GM18498 (cell line): ENCODE results near the gene BCL2L15.

Experiments used
- ATAC-seq: cut with Tn5 transposase; IDR thresholded peaks from one replicate; pipeline ENCODE4 v1.9.1; 2021; ENCODE audit warnings: mild to moderate bottlenecking, moderate library complexity; ENCODE audit not compliant: unreplicated experiment

BCL2L15 gene

DNA sequence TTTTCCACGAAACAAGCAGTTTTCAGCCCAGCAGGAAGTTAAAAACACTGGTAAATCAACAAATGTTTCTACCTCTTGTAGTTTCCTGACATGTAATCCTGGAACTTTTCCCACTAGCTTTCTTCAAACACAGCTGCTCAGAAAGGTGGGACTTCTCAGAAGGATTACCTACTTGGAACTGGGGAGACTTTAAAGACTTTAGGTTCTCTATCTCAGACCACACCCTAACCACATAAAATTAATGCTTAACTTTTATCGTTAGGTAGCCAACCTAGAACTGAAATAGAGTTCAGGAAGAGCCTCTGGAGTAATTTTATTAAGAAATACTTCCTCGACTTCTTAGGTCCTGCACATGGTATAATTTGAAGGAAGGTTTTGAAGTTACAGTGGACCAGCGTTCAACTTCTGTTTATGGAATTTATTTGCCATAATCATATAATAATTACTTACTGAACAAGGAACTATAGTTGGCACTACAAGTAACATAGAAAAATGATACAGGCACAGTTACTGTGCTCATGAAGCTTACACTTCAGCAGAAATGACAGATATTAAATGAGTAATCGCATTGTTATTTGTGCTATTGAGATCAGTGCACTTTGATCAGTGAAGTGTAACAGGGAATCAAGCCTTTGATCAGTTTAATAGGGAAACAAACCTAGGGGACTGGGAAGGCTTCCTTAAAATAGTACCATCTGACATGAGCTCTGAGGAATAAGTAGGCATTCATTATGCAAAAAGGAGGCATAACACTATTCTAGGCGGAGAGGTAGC lies at the start of gene BCL2L15:
BCL2L15 (minus strand) TSS at position 180 of the 774 bp plus-strand sequence. CDS start 206 bp downstream, outside the sequence.
- ATAC-seq, result no peak

DNA sequence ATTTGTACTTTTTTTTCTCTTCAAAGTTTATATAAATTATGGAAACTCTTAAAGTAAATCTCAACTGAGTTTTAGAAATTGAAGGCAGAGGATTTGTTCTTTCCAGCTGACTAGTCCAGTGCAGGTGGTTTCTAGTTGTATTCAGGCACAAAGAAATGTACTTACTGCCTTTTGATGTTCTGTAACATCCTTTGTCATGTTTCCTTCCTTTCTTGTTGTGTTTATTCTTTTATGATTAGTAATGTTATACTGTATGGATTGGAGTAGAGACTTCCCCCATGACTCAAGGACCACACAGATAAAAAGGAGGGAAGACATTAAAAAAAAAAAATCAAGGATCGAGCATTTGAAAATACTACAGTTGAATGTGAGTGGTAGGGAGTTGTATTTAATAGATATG lies 49.8 kb upstream of the BCL2L15 start:
- no peak for ATAC-seq

DNA sequence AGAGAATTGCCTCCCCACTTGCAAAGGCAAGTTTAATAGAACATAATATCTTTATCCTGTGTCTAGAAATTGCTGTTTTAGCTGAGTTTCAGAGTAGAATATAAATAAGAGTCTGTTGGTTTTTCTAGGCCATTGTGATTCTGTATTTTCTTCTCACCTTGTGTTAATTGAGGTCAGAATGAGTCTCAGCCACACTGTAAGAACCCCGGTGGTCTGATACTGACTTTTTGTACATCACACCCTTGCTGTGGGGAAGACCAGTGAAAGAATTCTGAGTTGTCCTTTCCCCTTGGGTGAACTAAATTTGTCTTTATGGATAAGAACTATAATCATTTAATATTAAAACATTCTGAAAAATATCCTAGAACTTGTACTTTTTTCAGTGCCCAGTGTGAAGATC lies 48.6 kb upstream of the BCL2L15 start:
- no peak for ATAC-seq

DNA sequence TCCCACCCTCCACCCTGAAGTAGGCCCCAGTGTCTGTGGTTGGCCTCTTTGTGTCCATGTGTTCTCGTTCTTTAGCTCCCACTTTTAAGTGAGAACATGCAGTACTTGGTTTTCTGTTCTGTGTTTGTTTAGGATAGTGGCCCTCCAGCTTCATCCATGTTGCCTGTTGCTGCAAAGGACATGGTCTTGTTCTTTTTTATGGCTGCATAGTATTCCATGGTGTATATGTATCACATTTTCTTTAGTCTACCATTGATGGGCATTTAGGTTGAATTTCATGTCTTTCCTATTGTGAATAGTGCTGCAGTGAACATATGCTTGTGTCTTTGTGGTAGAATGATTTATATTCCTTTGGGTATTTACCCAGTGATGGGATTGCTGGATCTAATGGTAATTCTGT lies 47.8 kb upstream of the BCL2L15 start:
- ATAC-seq, result no peak

DNA sequence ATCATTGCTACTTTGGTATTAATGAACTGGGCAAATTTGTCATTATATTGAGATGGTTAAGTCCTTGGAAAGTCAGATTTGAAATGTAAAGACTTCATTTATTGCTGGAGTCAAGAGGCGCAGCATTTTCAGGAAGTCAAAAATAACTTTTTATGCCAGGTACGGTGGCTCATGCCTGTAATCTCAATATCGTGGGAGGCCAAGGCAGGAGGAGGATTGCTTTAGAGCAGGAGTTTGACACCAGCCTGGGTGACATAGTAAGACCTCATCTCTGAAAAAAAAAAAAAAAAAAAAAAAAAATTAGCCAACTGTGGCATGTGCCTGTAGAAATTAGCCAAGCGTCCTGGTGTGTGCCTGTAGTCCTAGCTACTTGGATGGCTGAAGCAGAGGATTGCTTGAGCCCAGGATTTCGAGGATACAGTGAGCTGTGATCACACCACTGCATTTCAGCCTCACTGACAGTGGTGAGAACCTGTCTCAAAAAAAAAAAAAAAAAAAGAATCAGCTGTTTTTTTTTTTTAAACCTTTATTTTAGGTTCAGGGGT lies 47.2 kb upstream of the BCL2L15 start:
- no peak for ATAC-seq

DNA sequence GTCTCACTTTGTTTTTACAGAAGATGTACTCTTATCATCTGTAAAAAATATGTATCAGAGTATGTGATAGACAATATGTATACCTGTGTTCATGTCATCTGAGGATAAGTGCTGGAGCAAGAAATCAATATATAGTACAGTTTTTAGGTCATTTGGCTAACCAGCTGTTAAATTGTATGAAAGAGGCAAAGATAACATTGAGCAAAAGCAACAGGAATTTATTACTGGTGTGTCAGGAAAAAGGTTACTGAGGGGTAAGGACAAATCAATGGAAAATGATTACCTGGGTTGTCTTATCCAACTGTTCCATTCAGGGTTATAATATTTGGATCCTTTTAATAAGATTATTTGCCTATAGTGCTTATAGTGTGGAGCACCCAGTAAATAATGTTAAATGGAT lies 46.6 kb upstream of the BCL2L15 start:
- no peak for ATAC-seq

DNA sequence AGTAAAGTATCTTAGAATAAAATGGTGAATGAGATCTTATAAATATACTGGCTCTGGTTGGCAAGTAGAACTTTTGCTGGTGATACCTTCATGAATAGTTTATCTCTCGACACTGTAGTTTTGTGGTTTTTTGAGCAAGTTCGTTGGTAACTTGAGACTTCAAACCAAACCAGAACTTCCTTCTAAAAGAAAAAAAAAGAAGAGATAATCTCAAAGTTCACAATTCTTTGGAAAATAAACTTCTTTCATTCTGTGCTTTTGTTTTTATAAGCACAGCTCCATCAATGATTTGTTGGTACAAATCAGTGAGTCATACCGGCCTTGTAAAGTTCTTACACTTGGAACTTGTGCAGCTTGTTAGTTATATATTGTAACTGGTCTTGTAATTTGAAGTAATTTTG lies 44.1 kb upstream of the BCL2L15 start:
- ATAC-seq, result no peak

DNA sequence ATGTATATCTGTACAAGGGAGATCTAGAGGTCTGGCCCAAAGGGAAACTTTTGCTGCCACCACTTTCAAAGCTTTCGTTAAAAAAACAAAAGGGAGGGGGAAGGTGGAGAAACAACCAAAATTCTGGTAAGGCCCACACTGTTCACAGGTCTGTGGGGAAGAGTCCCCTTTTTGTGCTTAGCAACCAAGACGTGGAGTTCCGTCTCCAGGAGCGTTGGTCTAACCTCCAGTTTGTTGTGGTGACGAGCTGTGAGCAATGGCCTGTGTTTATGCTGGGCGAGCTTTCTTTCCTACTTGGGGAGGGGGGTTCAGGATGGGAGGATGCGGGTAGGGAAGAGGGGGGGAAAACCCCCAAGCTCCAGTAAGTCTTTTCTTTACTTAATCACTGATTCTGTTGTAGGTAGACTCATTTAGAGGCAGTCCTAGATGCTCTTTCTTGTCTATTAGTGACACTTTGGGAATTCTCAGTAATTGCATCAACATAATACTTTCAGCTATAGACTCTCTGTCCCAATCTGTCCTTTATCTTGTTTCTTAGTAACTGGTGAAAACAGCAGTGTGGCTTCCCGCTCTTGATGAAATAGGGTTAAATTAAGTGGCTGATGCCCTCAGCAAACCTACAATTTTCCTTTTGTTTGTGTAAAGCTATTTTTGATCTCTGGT lies 43.2 kb upstream of the BCL2L15 start:
- peak; percentile 26 for ATAC-seq

DNA sequence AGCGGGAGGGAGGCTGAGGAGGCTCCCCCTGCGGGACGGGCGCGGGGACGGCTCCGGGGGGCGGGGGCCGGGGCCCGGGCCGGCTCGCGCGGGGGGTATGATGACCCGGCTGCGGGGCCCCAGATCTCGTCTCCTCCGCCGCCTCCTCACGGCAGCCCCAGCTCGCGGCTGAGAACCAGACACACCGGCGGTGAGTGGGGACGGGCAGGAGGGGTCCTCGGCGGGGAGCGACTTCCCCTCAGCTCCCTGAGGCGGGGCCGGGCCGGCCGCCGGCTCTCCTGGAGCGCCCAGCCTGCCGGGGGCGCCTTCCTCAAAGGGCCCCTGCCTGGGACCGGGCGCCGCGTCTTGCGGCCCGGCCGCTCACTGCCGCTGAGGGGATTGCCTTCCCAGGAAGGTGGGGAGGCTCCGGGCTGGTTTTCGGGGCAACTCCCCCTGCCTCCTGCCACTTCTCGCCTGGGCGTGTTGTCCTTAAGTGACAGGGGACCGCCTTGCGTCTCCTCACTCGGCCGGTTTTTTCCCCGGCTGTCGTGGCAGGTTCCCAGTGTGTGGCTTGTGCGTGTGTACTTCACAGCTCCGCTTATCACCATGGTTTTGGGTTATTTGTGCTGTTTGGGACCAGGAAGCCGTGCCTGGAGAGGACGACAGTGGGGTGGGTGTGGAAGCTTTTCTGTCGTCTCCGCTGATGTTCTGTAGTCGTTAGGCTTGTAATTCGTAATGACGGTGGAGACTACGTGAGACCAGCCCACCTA lies 42.5 kb upstream of the BCL2L15 start:
- peak; percentile 39 for ATAC-seq

DNA sequence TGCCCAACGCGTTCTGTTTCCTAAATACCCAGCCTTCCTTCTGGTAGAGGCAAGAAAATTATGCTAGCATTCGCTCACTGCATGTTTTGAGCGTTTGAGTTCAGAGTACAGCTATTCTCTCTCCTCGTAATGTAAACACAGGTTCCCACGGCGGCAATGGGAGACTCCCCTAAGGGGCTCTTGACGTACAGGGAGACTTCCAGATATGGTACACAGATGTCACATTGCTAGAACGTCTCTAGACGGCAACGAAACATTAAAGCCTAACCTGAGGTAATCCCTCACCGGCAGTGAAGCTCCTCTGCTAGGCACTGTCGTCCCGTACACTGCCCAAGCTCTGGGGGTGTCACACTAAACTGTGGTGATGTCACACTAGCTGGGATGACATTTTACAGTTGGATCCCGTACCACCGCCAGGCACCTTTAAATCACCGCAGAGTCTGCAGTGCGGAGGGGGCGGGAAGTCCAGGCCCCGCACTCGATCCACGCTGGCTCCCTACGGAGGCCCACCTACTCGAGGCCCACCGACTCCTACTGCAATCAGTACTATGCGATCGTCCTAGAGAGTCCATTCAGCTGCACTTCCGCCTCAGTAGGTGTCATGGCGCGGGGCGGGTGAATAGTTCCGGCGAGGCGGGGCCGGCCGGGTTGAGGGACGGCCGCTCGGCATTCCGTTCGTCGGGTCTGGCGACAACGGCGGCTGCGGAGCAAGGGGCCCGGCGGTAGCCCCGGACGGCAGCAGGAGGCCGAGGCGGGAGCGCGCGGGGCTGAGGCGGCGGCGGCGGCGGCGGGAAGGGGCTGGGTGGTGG lies 41.8 kb upstream of the BCL2L15 start, which contains the start of gene HIPK1:
HIPK1 (plus strand) TSS at position 384 of the 809 bp plus-strand sequence.
- ATAC-seq, result peak; percentile 70

DNA sequence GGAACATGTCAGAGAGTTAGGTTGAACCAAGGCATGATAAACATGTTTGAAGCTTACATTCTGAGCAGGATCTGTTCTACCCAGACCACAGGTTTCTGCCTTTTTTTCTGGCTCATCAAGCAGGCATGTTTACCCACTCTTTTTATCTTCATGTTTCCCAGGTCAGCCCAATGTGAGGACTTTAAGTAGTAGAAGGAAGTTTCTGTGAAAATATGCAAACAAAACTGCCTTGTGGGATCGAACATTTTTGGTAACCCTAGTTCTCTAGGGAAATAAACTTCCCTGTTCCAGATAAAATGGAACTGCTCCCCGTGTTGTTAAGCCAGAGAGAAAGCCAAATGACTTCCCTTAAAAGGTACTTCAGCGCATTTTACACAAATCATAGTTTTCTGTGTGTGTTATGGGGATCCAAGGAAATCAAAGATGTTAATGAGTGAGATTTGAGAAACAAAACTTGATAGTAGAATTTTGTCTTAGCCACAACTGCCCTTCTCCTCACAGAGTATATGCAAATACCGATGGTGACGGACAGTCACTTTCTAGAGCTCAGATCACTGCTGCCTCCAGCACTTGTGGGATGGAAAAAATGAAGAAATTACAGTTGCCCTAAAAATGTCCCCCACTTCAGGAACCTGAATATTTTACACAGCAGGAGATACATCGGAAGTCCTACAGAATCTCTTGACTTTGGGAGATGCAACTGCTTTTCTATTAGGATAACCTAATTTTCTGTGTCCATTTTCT lies 41.0 kb upstream of the BCL2L15 start:
- ATAC-seq, result no peak

DNA sequence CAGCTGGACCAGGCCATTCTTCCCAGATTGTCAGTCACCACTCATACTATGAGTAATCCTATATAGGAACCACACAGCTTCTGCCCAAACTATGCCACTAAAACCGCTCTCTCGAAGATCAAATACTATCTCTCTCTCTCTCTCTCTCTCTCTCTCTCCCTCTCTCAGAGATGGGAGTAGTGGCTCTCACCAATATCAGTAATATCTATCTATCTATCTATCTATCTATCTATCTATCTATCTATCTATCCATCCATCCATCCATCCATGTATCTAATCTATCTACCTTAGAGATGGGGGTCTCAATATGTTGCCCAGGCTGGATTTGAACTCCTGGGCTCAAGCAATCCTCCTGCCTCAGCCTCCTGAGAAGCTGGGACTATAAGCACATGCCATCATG lies 37.1 kb upstream of the BCL2L15 start:
- no peak for ATAC-seq

DNA sequence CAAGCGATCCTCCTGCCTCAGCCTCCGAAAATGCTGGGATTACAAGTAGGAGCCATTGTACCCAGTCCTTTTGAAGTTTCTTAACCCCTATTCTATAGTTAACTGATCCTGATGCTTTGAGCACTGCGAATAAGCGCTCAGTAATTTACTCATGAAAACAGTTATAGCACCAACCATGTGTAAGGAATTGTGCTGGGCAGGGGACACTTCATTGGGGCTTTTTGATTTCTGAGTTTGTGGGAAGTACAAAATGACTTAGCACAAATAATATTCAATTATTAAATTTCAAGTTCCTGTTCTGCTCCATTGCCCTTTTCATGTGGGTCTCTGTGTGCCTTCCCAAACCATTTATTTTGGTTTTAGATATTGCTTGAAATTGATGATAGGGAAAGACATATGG lies 35.6 kb upstream of the BCL2L15 start:
- no peak for ATAC-seq

DNA sequence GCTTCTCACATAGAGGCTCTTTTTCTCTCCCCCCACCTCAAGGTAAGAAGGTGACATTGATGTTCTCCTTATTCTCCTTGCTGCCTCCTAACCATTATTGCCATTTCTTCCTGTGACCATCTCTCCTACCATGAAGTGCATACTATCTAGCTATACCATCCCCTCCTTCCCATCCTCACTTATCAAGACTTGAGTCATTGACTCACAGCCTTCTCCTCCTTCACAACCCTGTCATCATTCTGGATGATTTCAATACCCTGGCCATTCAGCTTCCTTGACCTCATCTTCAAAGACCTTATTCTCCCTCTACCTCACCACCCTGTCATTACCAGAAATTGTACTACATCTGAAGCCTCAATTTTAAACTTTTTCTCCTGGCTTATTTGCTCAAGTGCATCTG lies 30.9 kb upstream of the BCL2L15 start:
- ATAC-seq, result no peak

DNA sequence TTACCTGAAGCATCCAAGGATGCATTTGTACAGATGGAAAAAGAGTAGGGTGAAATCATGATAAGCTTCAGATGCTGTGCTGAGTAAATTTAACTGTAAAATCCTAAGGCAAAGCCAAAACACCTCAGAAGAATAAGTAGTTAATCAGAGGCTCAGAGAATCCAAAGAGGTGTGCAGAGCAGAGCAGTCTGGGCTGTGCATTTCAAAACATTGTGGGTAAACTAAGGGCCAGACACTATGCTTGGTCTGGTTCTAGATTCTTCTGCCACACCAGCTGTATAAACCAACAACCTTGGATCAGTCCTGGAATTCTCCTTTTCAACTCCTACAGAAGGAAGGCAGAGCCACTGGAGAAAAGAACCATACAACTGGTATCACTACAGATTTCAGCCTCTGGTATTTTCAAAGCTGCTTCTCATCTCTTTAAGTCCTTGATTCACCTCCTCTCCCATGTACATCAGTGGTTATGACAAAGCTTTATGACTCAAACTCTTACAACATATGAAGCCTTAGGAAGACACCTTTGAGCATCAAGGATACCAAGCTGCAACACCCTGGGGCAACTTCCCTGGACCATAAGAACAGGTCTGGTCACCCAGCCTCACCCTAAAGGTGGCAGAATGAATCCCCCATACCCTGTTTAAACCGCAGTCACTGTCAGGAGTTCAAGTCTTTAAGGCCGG lies 30.2 kb upstream of the BCL2L15 start:
- ATAC-seq, result no peak

DNA sequence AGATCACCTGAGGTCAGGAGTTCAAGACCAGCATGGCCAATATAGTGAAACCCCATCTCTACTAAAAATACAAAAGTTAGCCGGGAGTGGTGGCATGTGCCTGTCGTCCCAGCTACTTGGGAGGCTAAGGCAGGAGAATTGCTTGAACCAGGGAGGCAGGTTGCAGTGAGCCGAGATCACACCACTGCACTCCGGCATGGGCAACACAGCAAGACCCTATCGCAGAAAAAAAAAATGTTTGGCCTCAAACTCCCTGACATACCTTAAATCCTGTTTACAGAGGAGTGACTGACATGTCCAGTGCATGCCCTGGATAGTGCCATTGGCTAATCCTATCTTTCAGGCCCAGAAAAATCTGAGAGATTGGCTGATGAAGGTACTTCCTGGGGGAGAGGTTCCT lies 29.6 kb upstream of the BCL2L15 start:
- ATAC-seq, result no peak

DNA sequence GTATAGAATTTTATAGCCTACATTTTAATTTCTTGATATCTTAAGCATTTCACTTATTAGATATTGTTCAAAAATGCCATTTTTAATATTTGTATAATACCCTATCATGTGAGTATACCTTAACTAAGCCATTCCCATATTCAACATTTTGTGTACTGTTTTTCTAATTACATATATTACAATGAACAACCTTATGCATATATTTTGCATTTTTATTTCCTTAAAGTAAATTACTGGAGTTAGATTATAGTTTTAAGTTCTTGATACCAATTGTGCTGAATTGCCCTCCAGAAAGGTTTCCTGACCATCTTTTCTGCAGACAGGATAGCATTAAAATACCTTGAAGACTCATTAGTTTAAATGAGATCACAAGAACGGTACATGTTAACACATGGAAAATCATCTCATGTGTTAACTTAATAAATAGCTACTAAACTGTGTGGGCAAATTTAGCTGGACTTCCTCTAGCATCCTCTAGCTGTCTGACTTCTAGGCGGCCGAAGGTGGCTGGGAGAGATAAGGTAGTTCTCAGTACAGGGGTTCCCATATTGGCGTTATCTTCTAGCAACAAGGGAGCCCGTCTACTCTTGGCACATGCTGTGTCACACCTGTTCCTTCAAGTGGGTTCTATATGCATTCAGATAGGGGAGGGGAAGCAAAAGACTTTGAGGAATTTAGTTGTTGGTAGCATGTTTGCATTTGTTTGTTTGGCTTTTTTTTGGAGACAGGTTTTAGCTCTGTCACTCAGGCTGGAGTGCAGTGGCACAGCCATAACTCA lies 26.7 kb upstream of the BCL2L15 start:
- ATAC-seq, result no peak

DNA sequence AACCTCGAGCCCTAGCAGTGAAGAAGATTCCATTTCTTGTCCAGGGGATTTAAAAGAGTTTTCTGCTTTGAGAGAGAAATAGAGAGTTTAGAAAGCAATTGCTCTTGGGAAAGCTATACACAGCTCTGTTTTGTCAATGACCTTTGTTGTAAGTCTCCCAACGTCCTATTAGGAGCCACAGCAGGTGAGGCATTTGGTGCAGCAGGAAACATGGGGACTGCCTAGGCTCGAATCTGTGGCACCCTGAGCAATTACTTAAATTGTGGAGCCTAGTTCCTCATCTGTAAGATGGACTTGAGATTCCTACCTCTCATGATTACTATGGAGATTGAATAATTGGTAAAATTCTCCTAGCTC lies 25.9 kb upstream of the BCL2L15 start:
- no peak for ATAC-seq
